ENCODE data around the gene NBEA. TPM values are rescaled to one million over a fixed set of nuclear protein-coding genes. Genes with fewer than 3 reads are reported as not detected.

The NBEA gene
- total RNA-seq, 4 donors from 2014 or later = 4.4 to 6.2 (median 5.5) TPM

- TF ChIP-seq CTCF (IDR thresholded peaks at IDR 0.05; ENCODE audit: low read depth) = no peak
Measured at GRCh38 chr13:35697186-35697730, 755.2 kb downstream of the NBEA start.

- TF ChIP-seq CTCF (IDR thresholded peaks at IDR 0.05; ENCODE audit: low read depth) = no peak
Measured at GRCh38 chr13:35698911-35699576, 757.0 kb downstream of the NBEA start.

GRCh38 chr13:35699825-35700510, 757.9 kb downstream of the NBEA start:
- TF ChIP-seq CTCF (IDR thresholded peaks at IDR 0.05; ENCODE audit: low read depth) = no peak

GRCh38 chr13:35700671-35701070, 758.6 kb downstream of the NBEA start:
- no peak for TF ChIP-seq CTCF (IDR thresholded peaks at IDR 0.05; ENCODE audit: low read depth)

- TF ChIP-seq CTCF (IDR thresholded peaks at IDR 0.05; ENCODE audit: low read depth) = no peak
Measured at GRCh38 chr13:35702316-35702715, 760.2 kb downstream of the NBEA start.

- no peak for TF ChIP-seq CTCF (IDR thresholded peaks at IDR 0.05; ENCODE audit: low read depth)
Measured at GRCh38 chr13:35703061-35703460, 761.0 kb downstream of the NBEA start.

GRCh38 chr13:35704331-35704730, 762.3 kb downstream of the NBEA start:
- TF ChIP-seq CTCF (IDR thresholded peaks at IDR 0.05; ENCODE audit: low read depth) = no peak
